OCI-LY1 (cell line): ENCODE measurements around the gene PKN2.

Experiments used
- H2AFZ ChIP-seq: fragments of 200-600 bp; sonication (generic), shearing (Covaris generic); 2 replicates; pipeline ENCODE4 v1.6.0; 2014; ENCODE audit warnings: antibody characterized with exemption, mild to moderate bottlenecking, low read length
- H3F3A ChIP-seq: fragments of 200-600 bp; sonication (generic), shearing (Covaris generic); 2 replicates; pipeline ENCODE4 v1.6.0; 2014; ENCODE audit warnings: mild to moderate bottlenecking, antibody characterized with exemption, low read length, moderate library complexity; ENCODE audit not compliant: insufficient read depth
- H3K27ac ChIP-seq: fragments of 200-600 bp; sonication (generic); 2 replicates; pipeline ENCODE4 v1.5.1; 2014; ENCODE audit warnings: low read length, mixed run types, mild to moderate bottlenecking, low read depth; ENCODE audit not compliant: poor library complexity, severe bottlenecking
- H3K27me3 ChIP-seq: fragments of 200-600 bp; sonication (generic); 2 replicates; pipeline ENCODE4 v1.6.0; 2014; ENCODE audit warnings: antibody characterized with exemption, mild to moderate bottlenecking, low read length, moderate library complexity; ENCODE audit not compliant: insufficient read depth
- H3K36me3 ChIP-seq: fragments of 200-600 bp; sonication (generic); 2 replicates; pipeline ENCODE4 v1.6.1; 2014; ENCODE audit warnings: mild to moderate bottlenecking, antibody characterized with exemption, low read length, moderate library complexity, mixed read lengths; ENCODE audit not compliant: insufficient read depth
- H3K4me1 ChIP-seq: fragments of 200-600 bp; sonication (generic); 2 replicates; pipeline ENCODE4 v1.5.1; 2014; ENCODE audit warnings: mild to moderate bottlenecking, low read length, moderate library complexity; ENCODE audit not compliant: insufficient read depth, severe bottlenecking
- H3K4me2 ChIP-seq: fragments of 200-600 bp; sonication (generic), shearing (Covaris generic); 2 replicates; pipeline ENCODE4 v1.6.1; 2014; ENCODE audit warnings: low read length
- H3K4me3 ChIP-seq: fragments of 200-600 bp; sonication (generic); 2 replicates; pipeline ENCODE4 v1.5.1; 2014; ENCODE audit warnings: low read length, low read depth, mild to moderate bottlenecking, mixed read lengths; ENCODE audit not compliant: poor library complexity, severe bottlenecking
- H3K79me2 ChIP-seq: fragments of 200-600 bp; shearing (Covaris generic); 2 replicates; pipeline ENCODE4 v1.6.1; 2016; ENCODE audit warnings: mixed run types, low read length, mixed read lengths; ENCODE audit not compliant: insufficient read depth
- H3K9ac ChIP-seq: fragments of 200-600 bp; sonication (generic), shearing (Covaris generic); 2 replicates; pipeline ENCODE4 v1.6.1; 2014; ENCODE audit warnings: mild to moderate bottlenecking, low read length, mixed read lengths
- H3K9me2 ChIP-seq: fragments of 200-600 bp; sonication (generic), shearing (Covaris generic); 2 replicates; pipeline ENCODE4 v1.6.1; 2014; ENCODE audit warnings: low read depth, mild to moderate bottlenecking, low read length, mixed read lengths
- H3K9me3 ChIP-seq: fragments of 200-600 bp; shearing (Covaris generic); 2 replicates; pipeline ENCODE4 v1.6.1; 2014; ENCODE audit warnings: low read length, mixed read lengths
- H4K20me1 ChIP-seq: fragments of 200-600 bp; sonication (generic), shearing (Covaris generic); 2 replicates; pipeline ENCODE4 v1.6.0; 2016; ENCODE audit warnings: mild to moderate bottlenecking, low read length; ENCODE audit not compliant: insufficient read depth
- CTCF ChIP-seq: fragments of 200-600 bp; sonication (generic), shearing (Covaris generic); IDR thresholded peaks from 2 replicates; pipeline ENCODE4 v1.5.1; 2017; ENCODE audit warnings: mild to moderate bottlenecking, antibody characterized with exemption, low read length, moderate library complexity, mixed read lengths
- EZH2 ChIP-seq: fragments of 200-600 bp; sonication (generic), shearing (Covaris generic); IDR thresholded peaks from 2 replicates; pipeline ENCODE4 v1.8.0; 2017; ENCODE audit warnings: borderline replicate concordance, mixed run types, mild to moderate bottlenecking, antibody characterized with exemption, low read length, moderate library complexity, mixed read lengths

Gene PKN2

GRCh38 chr1:88736633-88737248, 52.7 kb downstream of the PKN2 start:
- Histone ChIP-seq H3K36me3 (peaks cover 8% of the 10 kb centered on the region; the same call in 1 of the 2 replicates), H3K79me2 (peaks cover 56% of the 10 kb centered on the region), H3K9me2 (no peaks in the 10 kb centered on the region), H3K4me2 (no peak overlapping the region), H3K9me3 (0 out of 2 replicates have a peak, but pooled peaks cover 15% of the 10 kb centered on the region), H3K27me3 (no peaks in the 10 kb centered on the region), H2AFZ (no peak overlapping the region), H4K20me1 (no peaks in the 10 kb centered on the region), H3F3A (no peaks in the 10 kb centered on the region), H3K27ac (no peak overlapping the region), H3K4me3 (no peak overlapping the region), H3K4me1 (no peaks in the 10 kb centered on the region), H3K9ac (no peak overlapping the region)
- TF ChIP-seq EZH2 (no peak), CTCF (peak; percentile 66)

- Histone ChIP-seq H3K27me3 (no peaks in the 10 kb centered on the region), H3K79me2 (peaks cover 50% of the 10 kb centered on the region), H3K4me1 (no peaks in the 10 kb centered on the region), H4K20me1 (no peaks in the 10 kb centered on the region), H3K9ac (no peak overlapping the region), H3K9me2 (no peaks in the 10 kb centered on the region), H3F3A (no peaks in the 10 kb centered on the region), H3K36me3 (peaks cover 9% of the 10 kb centered on the region; the same call in 1 of the 2 replicates), H3K27ac (no peak overlapping the region), H3K4me3 (no peak overlapping the region), H3K4me2 (no peak overlapping the region), H2AFZ (no peak overlapping the region), H3K9me3 (0 out of 2 replicates have a peak, but pooled peaks cover 15% of the 10 kb centered on the region)
- TF ChIP-seq CTCF: no peak
- TF ChIP-seq EZH2: no peak
Measured at GRCh38 chr1:88737338-88737927, 53.4 kb downstream of the PKN2 start.

GRCh38 chr1:88740784-88741183, 56.7 kb downstream of the PKN2 start:
- Histone ChIP-seq H3F3A (no peaks in the 10 kb centered on the region), H3K27ac (no peak overlapping the region), H3K4me2 (no peak overlapping the region), H3K9me2 (no peaks in the 10 kb centered on the region), H3K4me1 (no peaks in the 10 kb centered on the region), H3K4me3 (no peak overlapping the region), H3K9ac (no peak overlapping the region), H4K20me1 (no peaks in the 10 kb centered on the region), H3K9me3 (0 out of 2 replicates have a peak, but pooled peaks cover 3% of the 10 kb centered on the region), H3K36me3 (peaks cover 33% of the 10 kb centered on the region), H3K27me3 (no peaks in the 10 kb centered on the region), H3K79me2 (peaks cover 20% of the 10 kb centered on the region), H2AFZ (no peak overlapping the region)
- TF ChIP-seq EZH2 (no peak), CTCF (no peak)
